ENCODE results near the gene TBCEL.
"Not testable (repeated sequence)": the region's sequence is repeated elsewhere in the genome, so short reads cannot be mapped to it uniquely, and the experiment has no call there.

Gene TBCEL

GRCh38 chr11:121109471-121109870 is 85.6 kb downstream of the TBCEL start:
- DNase-seq, result no peak

GRCh38 chr11:121109916-121110586 is 86.1 kb downstream of the TBCEL start:
- DNase-seq, result no peak

- DNase-seq, result no peak
These were observed 87.2 kb downstream of the TBCEL start for GRCh38 chr11:121110871-121111724.

GRCh38 chr11:121112498-121113455 is 88.9 kb downstream of the TBCEL start:
- peak; percentile 25 to 38 for DNase-seq

GRCh38 chr11:121113611-121114010 is 89.7 kb downstream of the TBCEL start:
- no peak for DNase-seq

GRCh38 chr11:121115024-121115423 is 91.1 kb downstream of the TBCEL start:
- not testable (repeated sequence) for DNase-seq

- DNase-seq, result no peak
These were observed 93.9 kb downstream of the TBCEL start for GRCh38 chr11:121117788-121118187.

- DNase-seq, result no peak
These were observed 95.5 kb downstream of the TBCEL start for GRCh38 chr11:121119440-121119839.

GRCh38 chr11:121122328-121122727 is 98.4 kb downstream of the TBCEL start:
- DNase-seq, result no peak

- no peak for DNase-seq
These were observed 99.7 kb downstream of the TBCEL start for GRCh38 chr11:121123496-121124069.

GRCh38 chr11:121127809-121128208 is 103.9 kb downstream of the TBCEL start:
- no peak for DNase-seq

- DNase-seq, result no peak
These were observed 105.7 kb downstream of the TBCEL start for GRCh38 chr11:121129362-121130340.

GRCh38 chr11:121131656-121132055 is 107.8 kb downstream of the TBCEL start:
- no peak for DNase-seq

- no peak for DNase-seq
These were observed 108.5 kb downstream of the TBCEL start for GRCh38 chr11:121132211-121132976.

- no peak for DNase-seq
These were observed 110.9 kb downstream of the TBCEL start for GRCh38 chr11:121134741-121135312.

- no peak for DNase-seq
These were observed 113.1 kb downstream of the TBCEL start for GRCh38 chr11:121137005-121137404.

- no peak for DNase-seq
These were observed 114.4 kb downstream of the TBCEL start for GRCh38 chr11:121138259-121138658.

GRCh38 chr11:121140369-121140768 is 116.5 kb downstream of the TBCEL start:
- no peak for DNase-seq
